KOPT-K1 (cell line): ENCODE measurements around the gene CCDC137.

Source experiments
- H3K27ac ChIP-seq: fragments of 200-600 bp; sonication (generic); 2 replicates; pipeline ENCODE4 v1.5.1; 2016; ENCODE audit warnings: antibody characterized with exemption, mild to moderate bottlenecking, low read depth, low read length; ENCODE audit not compliant: poor library complexity, severe bottlenecking
- H3K36me3 ChIP-seq: fragments of 200-600 bp; sonication (generic); 2 replicates; pipeline ENCODE4 v1.5.1; 2017; ENCODE audit warnings: antibody characterized with exemption, mild to moderate bottlenecking, low read length, moderate library complexity; ENCODE audit not compliant: insufficient read depth
- H3K9me3 ChIP-seq: fragments of 200-600 bp; sonication (generic); 2 replicates; pipeline ENCODE4 v1.5.1; 2017; ENCODE audit warnings: antibody characterized with exemption, low read length, mild to moderate bottlenecking; ENCODE audit not compliant: insufficient read depth, poor library complexity, severe bottlenecking

The CCDC137 gene

GRCh38 chr17:81696218-81696941 is 29.8 kb downstream of the CCDC137 start:
- no peak overlapping the region for H3K27ac ChIP-seq
- no peaks in the 10 kb centered on the region for H3K9me3 ChIP-seq
- peaks cover 98% of the 10 kb centered on the region for H3K36me3 ChIP-seq

GRCh38 chr17:81697261-81698044 is 30.9 kb downstream of the CCDC137 start:
- peaks cover 97% of the 10 kb centered on the region for H3K36me3 ChIP-seq
- no peaks in the 10 kb centered on the region for H3K9me3 ChIP-seq
- no peak overlapping the region for H3K27ac ChIP-seq

- Histone ChIP-seq H3K9me3 (no peaks in the 10 kb centered on the region), H3K36me3 (peaks cover 79% of the 10 kb centered on the region), H3K27ac (peak overlapping the region; percentile 88)
Observed at GRCh38 chr17:81700353-81701287, 34.1 kb downstream of the CCDC137 start.

GRCh38 chr17:81701288-81702071 is 34.9 kb downstream of the CCDC137 start:
- Histone ChIP-seq H3K36me3 (peaks cover 79% of the 10 kb centered on the region), H3K27ac (peak overlapping the region; percentile 88), H3K9me3 (no peaks in the 10 kb centered on the region)

- peak within 1 kb of the TSS; percentile 88 for H3K27ac ChIP-seq
- H3K36me3 ChIP-seq, result peaks cover 79% of the 10 kb centered on the region
- H3K9me3 ChIP-seq, result no peaks in the 10 kb centered on the region
Observed at GRCh38 chr17:81702934-81703746, 36.6 kb downstream of the CCDC137 start, which contains the start of gene MRPL12. Gene MRPL12 (plus strand): TSS chr17:81703367. CDS start chr17:81703502, 135 bp downstream.

GRCh38 chr17:81703747-81704654 is 37.5 kb downstream of the CCDC137 start:
- peak overlapping the region; percentile 88 for H3K27ac ChIP-seq
- H3K36me3 ChIP-seq, result peaks cover 79% of the 10 kb centered on the region
- H3K9me3 ChIP-seq, result no peaks in the 10 kb centered on the region

- Histone ChIP-seq H3K36me3 (peaks cover 73% of the 10 kb centered on the region), H3K27ac (no peak overlapping the region), H3K9me3 (no peaks in the 10 kb centered on the region)
Observed at GRCh38 chr17:81705518-81706231, 39.1 kb downstream of the CCDC137 start.

GRCh38 chr17:81706232-81706611 is 39.7 kb downstream of the CCDC137 start:
- Histone ChIP-seq H3K27ac (no peak overlapping the region), H3K9me3 (no peaks in the 10 kb centered on the region), H3K36me3 (peaks cover 68% of the 10 kb centered on the region)

- Histone ChIP-seq H3K27ac (no peak overlapping the region), H3K36me3 (peaks cover 60% of the 10 kb centered on the region), H3K9me3 (no peaks in the 10 kb centered on the region)
Observed at GRCh38 chr17:81706757-81707624, 40.5 kb downstream of the CCDC137 start.

- no peaks in the 10 kb centered on the region for H3K9me3 ChIP-seq
- no peak overlapping the region for H3K27ac ChIP-seq
Observed at GRCh38 chr17:81707725-81708646, 41.4 kb downstream of the CCDC137 start.

GRCh38 chr17:81708739-81709185 is 42.2 kb downstream of the CCDC137 start:
- Histone ChIP-seq H3K36me3 (peaks cover 56% of the 10 kb centered on the region), H3K9me3 (no peaks in the 10 kb centered on the region), H3K27ac (no peak overlapping the region)

More at GRCh38 chr17:81707725-81708646, 41.4 kb downstream of the CCDC137 start:
- peaks cover 56% of the 10 kb centered on the region for H3K36me3 ChIP-seq
